HG02943 (cell line): ENCODE data around the gene CD93.

Source experiments
- ATAC-seq: cut with Tn5 transposase; IDR thresholded peaks from one replicate; pipeline ENCODE4 v1.9.1; 2021; ENCODE audit warnings: mild to moderate bottlenecking, low read depth, moderate library complexity; ENCODE audit not compliant: unreplicated experiment

CD93 gene

GRCh38 chr20:23063581-23063980 lies 22.5 kb downstream of the CD93 start:
- no peak for ATAC-seq

GRCh38 chr20:23063168-23063567 lies 23.0 kb downstream of the CD93 start:
- ATAC-seq = no peak

DNA sequence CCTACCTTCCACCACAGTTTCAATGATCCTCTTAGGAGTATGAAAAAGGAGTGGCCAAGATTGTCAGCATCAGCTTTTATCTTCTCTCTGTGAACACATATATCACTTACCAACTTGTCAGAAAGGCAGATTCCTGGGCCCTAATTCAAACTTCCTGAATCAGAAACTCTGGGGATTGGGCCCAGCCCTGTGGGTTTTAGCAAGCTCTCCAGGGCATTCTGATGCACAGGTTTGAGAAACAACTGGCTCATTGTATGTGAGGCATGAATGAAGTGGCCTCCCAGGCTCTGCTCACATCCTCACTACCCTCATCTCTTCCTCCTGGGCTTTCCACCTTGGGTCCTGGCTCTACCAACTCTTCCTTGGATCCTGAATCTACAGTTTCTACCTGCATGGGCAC lies 23.5 kb downstream of the CD93 start:
- no peak for ATAC-seq

GRCh38 chr20:23061734-23062561 lies 24.2 kb downstream of the CD93 start:
- ATAC-seq = no peak

GRCh38 chr20:23061262-23061661 lies 24.9 kb downstream of the CD93 start:
- no peak for ATAC-seq

DNA sequence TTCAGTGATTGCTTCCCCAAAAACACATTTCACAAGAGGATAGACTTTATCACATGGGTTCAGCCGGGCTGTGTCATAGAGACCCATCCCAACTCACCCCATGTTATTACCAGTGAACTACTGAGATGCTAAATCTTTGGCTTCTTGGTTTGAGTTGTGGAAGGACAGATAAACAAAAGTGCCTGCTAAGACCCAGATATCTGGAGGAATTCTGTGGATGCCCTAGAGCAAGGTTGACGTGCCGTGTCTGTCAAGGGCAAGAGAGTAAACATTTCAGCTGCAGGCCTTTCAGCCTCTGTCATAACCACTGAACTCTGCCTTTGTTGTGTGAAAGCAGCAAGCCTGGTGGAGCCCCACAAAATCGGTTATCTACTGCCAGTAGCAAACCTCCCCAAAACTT lies 25.5 kb downstream of the CD93 start:
- ATAC-seq = no peak

- no peak for ATAC-seq
These were observed 26.3 kb downstream of the CD93 start for GRCh38 chr20:23059846-23060245.

GRCh38 chr20:23059001-23059400 lies 27.1 kb downstream of the CD93 start:
- ATAC-seq = no peak

GRCh38 chr20:23058240-23058639 lies 27.9 kb downstream of the CD93 start:
- ATAC-seq = no peak

DNA sequence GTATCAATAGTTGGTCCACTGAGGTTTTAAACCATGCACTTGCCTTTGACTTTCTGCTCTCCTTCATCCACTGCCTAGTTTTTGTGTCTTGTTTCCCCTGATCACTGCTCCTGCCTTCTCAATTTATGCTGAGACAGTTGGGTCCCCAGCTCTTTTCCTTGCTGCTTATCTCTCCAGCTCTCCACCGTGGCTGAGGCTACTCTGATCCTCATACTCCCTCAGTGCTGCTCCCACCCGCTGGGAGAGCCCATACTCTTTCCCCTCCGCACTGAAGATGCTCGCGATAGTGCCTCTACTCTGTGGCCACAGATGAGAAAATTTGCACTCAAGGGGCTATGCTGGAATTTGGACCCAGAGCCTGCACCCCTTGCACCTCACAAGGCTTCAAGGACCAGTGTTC lies 33.2 kb downstream of the CD93 start:
- no peak for ATAC-seq

DNA sequence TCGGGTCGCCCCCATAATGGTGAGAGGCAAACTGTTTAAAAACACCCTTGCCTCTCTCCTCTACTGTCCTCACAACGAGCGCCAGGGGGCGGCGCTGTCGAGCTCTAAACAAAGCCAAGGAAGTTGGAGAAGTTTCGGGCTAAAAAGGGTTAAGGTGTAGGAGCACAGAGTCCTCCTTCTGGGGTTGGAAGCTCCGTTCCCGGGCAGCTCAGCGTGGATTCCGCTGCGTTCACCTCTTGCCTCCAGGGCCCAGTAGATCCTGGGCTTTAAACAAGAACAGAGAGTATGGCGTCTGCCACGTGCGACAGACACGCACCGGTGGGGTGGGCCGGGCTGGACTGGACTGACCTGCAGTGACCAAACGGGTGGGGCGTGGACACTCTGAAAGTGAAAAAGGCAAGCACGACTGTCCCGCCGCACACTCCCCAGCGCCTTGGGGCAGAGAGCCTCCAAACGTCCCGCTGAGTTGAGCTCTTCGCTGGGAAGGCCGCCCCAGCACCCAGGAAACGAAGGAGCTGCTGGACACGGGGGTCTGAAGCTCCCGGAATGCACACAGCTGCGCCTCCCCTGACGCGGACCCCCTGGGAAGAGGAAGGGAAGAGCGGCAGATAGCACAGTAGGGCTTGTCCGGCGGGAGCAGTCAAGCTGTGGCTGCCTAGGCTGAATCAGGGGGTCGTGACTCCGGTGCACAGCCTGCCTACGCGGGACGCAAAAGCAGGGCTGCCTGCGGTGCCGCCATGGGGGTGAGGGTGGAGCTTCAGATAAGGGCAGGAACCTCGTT lies 35.1 kb downstream of the CD93 start:
- ATAC-seq = no peak

- ATAC-seq = no peak
These were observed 35.9 kb downstream of the CD93 start for GRCh38 chr20:23050076-23050838.

DNA sequence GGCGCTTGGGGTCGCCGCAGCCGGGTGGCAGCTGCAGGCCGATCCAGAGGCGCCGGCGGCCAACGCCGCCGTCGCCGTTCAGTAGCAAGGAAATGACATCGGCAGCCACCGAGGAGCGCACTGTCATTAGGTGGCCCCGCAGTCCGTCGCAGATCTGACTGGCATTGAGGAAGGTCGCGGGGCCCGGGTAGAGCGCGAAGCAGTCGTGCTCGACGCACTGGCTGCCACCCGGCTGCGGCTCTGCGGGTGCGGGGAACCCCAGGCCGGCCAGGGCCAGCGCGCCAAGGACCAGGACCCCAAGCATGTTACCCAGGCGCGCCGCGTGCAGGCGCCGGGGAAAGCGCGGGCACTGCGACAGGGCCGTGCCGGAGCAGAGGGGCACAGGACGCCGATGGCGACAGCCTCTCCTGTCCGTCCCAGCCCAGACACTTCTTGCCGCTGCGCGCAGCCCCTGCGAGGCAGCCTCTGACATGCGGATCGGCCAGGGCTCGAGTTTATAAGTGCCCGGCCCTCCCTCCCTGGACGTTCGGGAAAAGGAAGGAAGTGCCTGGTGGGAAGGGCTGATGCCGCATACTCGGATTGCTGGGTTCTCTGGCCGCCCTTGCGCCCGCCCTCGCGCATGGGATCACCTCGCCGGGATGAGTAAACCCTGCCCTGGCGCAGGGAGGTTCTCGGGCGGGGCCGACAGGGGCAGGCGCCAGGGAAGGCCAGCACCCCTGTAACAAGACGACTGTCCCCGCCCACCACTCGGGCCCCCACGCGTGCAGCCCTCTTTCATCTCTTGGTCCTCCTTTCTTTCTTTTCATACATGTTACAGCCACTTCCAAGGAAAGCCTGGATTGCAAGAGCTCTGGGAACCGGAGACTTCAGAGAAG lies 36.7 kb downstream of the CD93 start, which contains the start of gene THBD:
Gene THBD, minus strand, starts transcription at position 472 of the 875 bp plus-strand sequence. Its CDS starts 168 bp downstream, at position 304.
- ATAC-seq = no peak

DNA sequence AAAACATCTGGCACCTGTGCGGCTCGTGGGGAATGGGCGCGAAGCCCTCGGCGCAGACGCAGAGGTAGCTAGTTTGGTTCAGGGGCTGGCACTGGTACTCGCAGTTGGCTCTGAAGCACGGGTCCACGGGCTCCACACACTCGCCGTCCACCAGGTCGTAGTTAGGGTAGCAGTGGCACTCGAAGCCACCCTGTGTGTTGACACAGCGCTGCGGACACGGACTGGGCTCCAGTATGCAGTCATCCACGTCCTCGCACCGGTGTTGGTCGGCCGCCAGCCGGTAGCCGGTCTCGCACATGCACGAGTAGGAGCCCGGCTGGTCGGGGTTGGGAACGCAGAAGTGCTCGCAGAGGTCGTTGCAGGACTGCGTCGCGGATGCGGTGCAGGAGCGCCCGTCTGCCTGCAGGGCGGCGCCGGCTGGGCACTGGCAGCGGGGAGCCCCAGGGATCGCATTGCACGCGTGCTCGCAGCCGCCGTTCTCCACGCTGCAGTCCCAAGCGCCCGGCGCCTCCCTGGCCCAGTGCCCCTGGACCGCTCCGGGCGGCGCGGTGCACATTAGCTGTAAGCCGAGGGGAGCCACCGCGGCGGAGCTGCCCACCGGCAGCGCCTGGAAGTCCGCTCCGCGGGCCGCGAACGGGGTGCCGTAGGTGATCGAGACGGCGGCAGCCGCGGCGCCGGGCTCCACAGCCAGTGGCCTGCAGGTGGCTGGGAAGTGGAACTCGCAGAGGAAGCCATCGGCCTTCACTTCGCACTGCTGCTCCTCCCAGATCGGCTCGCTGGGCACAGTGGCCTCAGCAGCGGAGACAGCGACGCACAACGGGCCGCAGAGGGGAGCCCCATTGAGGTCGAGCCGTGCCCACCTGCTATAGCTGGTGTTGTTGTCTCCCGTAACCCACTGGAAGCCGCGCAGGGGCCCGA lies 37.6 kb downstream of the CD93 start:
- no peak for ATAC-seq

DNA sequence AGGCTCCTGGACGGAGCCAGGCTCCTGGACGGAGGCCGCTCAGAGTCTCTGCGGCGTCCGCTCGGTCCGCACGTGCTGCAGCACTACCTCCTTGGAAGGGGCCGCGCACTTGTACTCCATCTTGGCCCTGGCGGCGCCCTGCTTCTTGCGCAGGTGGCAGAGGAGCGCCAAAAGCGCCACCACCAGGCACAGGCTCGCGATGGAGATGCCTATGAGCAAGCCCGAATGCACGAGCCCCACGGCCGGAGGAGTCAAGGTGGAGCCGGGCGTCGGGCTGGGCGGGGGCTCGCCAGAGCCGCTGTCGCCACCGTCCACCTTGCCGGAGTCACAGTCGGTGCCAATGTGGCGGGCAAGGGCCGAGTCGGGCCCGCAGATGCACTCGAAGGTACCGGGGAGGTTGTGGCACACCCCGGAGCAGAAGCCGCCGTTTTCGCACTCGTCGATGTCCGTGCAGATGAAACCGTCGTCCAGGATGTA lies 38.3 kb downstream of the CD93 start:
- ATAC-seq = no peak

- ATAC-seq = no peak
These were observed 39.0 kb downstream of the CD93 start for GRCh38 chr20:23047001-23047737.

DNA sequence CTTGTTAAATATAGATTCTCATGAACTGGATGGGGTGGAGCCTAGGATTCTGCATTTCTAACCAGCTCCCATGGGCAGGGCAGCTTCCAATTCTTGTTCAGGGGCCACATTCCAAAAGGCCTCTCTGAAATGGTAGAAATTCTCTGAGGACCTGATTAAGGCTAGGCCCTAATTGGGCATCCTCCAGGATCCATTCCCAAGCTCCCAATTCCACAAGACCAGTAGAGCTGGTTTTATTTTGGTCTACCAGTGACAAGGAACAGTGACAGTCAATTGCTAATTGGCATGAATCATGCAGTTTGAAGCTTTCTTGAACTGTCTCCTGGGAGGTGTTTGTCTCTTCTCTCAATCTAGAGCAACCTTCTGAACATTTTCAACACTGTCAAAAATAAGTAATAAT lies 39.7 kb downstream of the CD93 start:
- no peak for ATAC-seq

DNA sequence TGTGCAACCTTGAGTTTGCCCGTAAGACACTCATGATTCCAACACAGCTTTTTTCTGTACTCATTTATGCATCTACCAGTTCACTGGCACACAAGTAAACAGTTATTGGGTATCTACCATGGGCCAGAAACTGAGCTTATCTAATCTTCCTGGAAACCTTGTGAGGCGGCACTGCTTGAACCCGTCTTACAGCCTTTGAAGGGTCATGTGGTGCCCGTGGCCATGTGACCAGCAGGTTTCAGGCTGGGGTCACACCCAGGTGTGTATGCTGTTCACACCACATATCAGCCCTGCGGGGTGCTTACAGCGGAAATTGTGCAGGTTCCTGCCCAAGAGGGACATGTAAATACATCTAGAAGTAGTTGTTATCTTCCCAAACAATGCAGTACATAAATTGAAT lies 42.7 kb downstream of the CD93 start:
- ATAC-seq = no peak
